GM10266 (cell line): Measurements from ENCODE around the gene ELMO3.

Source experiments
- DNase-seq: peaks from one replicate; pipeline ENCODE4 v3.0.0; 2012; ENCODE audit errors: extremely low spot score
- CTCF ChIP-seq: IDR thresholded peaks from 2 replicates; pipeline ENCODE4 v1.5.1; 2012; ENCODE audit warnings: mild to moderate bottlenecking, low read depth; ENCODE audit not compliant: control insufficient read depth, insufficient read depth; ENCODE audit errors: missing control alignments

The ELMO3 gene

GRCh38 chr16:67201411-67202345 is 2.7 kb downstream of the ELMO3 start:
- no peak for TF ChIP-seq CTCF
- no peak for DNase-seq

- TF ChIP-seq CTCF, result no peak
- no peak for DNase-seq
Observed at GRCh38 chr16:67202426-67202825, 3.5 kb downstream of the ELMO3 start.

- DNase-seq, result no peak
- TF ChIP-seq CTCF, result no peak
Observed at GRCh38 chr16:67202956-67203493, 4.1 kb downstream of the ELMO3 start.

GRCh38 chr16:67204076-67204475 is 5.1 kb downstream of the ELMO3 start:
- TF ChIP-seq CTCF, result no peak
- no peak for DNase-seq

- DNase-seq, result no peak
- TF ChIP-seq CTCF, result no peak
Observed at GRCh38 chr16:67206129-67206837, 7.4 kb downstream of the ELMO3 start.

GRCh38 chr16:67206838-67207248 is 7.9 kb downstream of the ELMO3 start:
- TF ChIP-seq CTCF, result no peak
- DNase-seq, result no peak
